ENCODE data around the gene ISM2. TPM values are rescaled to one million over a fixed set of nuclear protein-coding genes. Genes with fewer than 3 reads are reported as not detected.

Gene ISM2
- total RNA-seq, 1 donor from 2014 or later, result 0.41 TPM

GRCh38 chr14:77508876-77509275, 10.3 kb upstream of the ISM2 start:
- DNase-seq (ENCODE audit: extremely low read depth, low read depth, low spot score), result no peak

- DNase-seq (ENCODE audit: extremely low read depth, low read depth, low spot score), result no peak
Observed at GRCh38 chr14:77508249-77508648, 9.6 kb upstream of the ISM2 start.

GRCh38 chr14:77507762-77508161, 9.1 kb upstream of the ISM2 start:
- no peak for DNase-seq (ENCODE audit: extremely low read depth, low read depth, low spot score)

- no peak for DNase-seq (ENCODE audit: extremely low read depth, low read depth, low spot score)
Observed at GRCh38 chr14:77505031-77505430, 6.4 kb upstream of the ISM2 start.

- no peak for DNase-seq (ENCODE audit: extremely low read depth, low read depth, low spot score)
Observed at GRCh38 chr14:77503138-77503537, 4.5 kb upstream of the ISM2 start.

- no peak for DNase-seq (ENCODE audit: extremely low read depth, low read depth, low spot score)
Observed at GRCh38 chr14:77502109-77502782, 3.6 kb upstream of the ISM2 start.

- no peak for DNase-seq (ENCODE audit: extremely low read depth, low read depth, low spot score)
Observed at GRCh38 chr14:77498984-77499527, 440 bp upstream of the ISM2 start.

- no peak for DNase-seq (ENCODE audit: extremely low read depth, low read depth, low spot score)
Observed at GRCh38 chr14:77495334-77495733, 3.3 kb downstream of the ISM2 start.

GRCh38 chr14:77491056-77491455, 7.6 kb downstream of the ISM2 start:
- no peak for DNase-seq (ENCODE audit: extremely low read depth, low read depth, low spot score)

- DNase-seq (ENCODE audit: extremely low read depth, low read depth, low spot score), result no peak
Observed at GRCh38 chr14:77490347-77490986, 8.1 kb downstream of the ISM2 start.

GRCh38 chr14:77489041-77489440, 9.6 kb downstream of the ISM2 start:
- DNase-seq (ENCODE audit: extremely low read depth, low read depth, low spot score), result no peak

GRCh38 chr14:77488558-77488957, 10.1 kb downstream of the ISM2 start:
- DNase-seq (ENCODE audit: extremely low read depth, low read depth, low spot score), result no peak

GRCh38 chr14:77485901-77486678, 12.5 kb downstream of the ISM2 start:
- no peak for DNase-seq (ENCODE audit: extremely low read depth, low read depth, low spot score)

- no peak for DNase-seq (ENCODE audit: extremely low read depth, low read depth, low spot score)
Observed at GRCh38 chr14:77485256-77485655, 13.4 kb downstream of the ISM2 start.

GRCh38 chr14:77482422-77482821, 16.2 kb downstream of the ISM2 start:
- DNase-seq (ENCODE audit: extremely low read depth, low read depth, low spot score), result no peak

- no peak for DNase-seq (ENCODE audit: extremely low read depth, low read depth, low spot score)
Observed at GRCh38 chr14:77478796-77479195, 19.8 kb downstream of the ISM2 start.

GRCh38 chr14:77478029-77478428, 20.6 kb downstream of the ISM2 start:
- DNase-seq (ENCODE audit: extremely low read depth, low read depth, low spot score), result no peak

GRCh38 chr14:77475432-77476115, 23.0 kb downstream of the ISM2 start:
- no peak for DNase-seq (ENCODE audit: extremely low read depth, low read depth, low spot score)

- no peak for DNase-seq (ENCODE audit: extremely low read depth, low read depth, low spot score)
Observed at GRCh38 chr14:77474479-77475177, 24.0 kb downstream of the ISM2 start.

GRCh38 chr14:77473921-77474320, 24.7 kb downstream of the ISM2 start:
- no peak for DNase-seq (ENCODE audit: extremely low read depth, low read depth, low spot score)
